HL-60 (cell line): ENCODE measurements around the gene KRT75.

ENCODE experiments used
- DNase-seq, 2 experiments: peaks; one replicate each; pipeline ENCODE4 v3.0.0-alpha.2; 2010 to 2020; ENCODE audit warnings: low read depth in 1 of 2, low spot score in 1 of 2
- H3K27ac ChIP-seq: fragments of 250-450 bp; sonication (Bioruptor Pico); replicated peaks from 2 replicates; pipeline ENCODE4 v1.5.1; 2020; ENCODE audit warnings: mild to moderate bottlenecking, moderate library complexity
- H3K27me3 ChIP-seq: fragments of 250-450 bp; sonication (Bioruptor Pico); 2 replicates; pipeline ENCODE4 v1.5.1; 2021; ENCODE audit warnings: mild to moderate bottlenecking, moderate library complexity; ENCODE audit not compliant: insufficient read depth, poor library complexity, severe bottlenecking
- H3K4me3 ChIP-seq: replicated peaks from 2 replicates; pipeline ENCODE4 v1.5.1; 2011; ENCODE audit warnings: mild to moderate bottlenecking, control low read depth, low read length; ENCODE audit not compliant: insufficient read depth
- CTCF ChIP-seq: IDR thresholded peaks from one replicate; pipeline ENCODE4 v1.5.1; 2011; ENCODE audit warnings: low read length, control low read depth, inconsistent platforms; ENCODE audit not compliant: insufficient read depth
- GABPA ChIP-seq: IDR thresholded peaks from 2 replicates; pipeline ENCODE4 v1.6.1; 2012; ENCODE audit warnings: low read depth
- POLR2AphosphoS5 ChIP-seq: IDR thresholded peaks from 2 replicates; pipeline ENCODE4 v1.6.1; 2012; ENCODE audit warnings: low read depth
- SPI1 ChIP-seq: IDR thresholded peaks from 2 replicates; pipeline ENCODE4 v1.6.1; 2012; ENCODE audit warnings: low read depth, mild to moderate bottlenecking, borderline replicate concordance
- TF ChIP-seq, protein P1 (sequence below): IDR thresholded peaks from 2 replicates; pipeline ENCODE4 v1.6.1; 2012; ENCODE audit warnings: low read depth; ENCODE audit not compliant: insufficient replicate concordance

Gene KRT75

GRCh38 chr12:52464897-52465296 is 30.7 kb upstream of the KRT75 start:
- no peak overlapping the region for H3K27ac ChIP-seq
- TF ChIP-seq POLR2AphosphoS5 (no peak), SPI1 (no peak), GABPA (no peak), CTCF (no peak)
- TF ChIP-seq, protein P1, sequence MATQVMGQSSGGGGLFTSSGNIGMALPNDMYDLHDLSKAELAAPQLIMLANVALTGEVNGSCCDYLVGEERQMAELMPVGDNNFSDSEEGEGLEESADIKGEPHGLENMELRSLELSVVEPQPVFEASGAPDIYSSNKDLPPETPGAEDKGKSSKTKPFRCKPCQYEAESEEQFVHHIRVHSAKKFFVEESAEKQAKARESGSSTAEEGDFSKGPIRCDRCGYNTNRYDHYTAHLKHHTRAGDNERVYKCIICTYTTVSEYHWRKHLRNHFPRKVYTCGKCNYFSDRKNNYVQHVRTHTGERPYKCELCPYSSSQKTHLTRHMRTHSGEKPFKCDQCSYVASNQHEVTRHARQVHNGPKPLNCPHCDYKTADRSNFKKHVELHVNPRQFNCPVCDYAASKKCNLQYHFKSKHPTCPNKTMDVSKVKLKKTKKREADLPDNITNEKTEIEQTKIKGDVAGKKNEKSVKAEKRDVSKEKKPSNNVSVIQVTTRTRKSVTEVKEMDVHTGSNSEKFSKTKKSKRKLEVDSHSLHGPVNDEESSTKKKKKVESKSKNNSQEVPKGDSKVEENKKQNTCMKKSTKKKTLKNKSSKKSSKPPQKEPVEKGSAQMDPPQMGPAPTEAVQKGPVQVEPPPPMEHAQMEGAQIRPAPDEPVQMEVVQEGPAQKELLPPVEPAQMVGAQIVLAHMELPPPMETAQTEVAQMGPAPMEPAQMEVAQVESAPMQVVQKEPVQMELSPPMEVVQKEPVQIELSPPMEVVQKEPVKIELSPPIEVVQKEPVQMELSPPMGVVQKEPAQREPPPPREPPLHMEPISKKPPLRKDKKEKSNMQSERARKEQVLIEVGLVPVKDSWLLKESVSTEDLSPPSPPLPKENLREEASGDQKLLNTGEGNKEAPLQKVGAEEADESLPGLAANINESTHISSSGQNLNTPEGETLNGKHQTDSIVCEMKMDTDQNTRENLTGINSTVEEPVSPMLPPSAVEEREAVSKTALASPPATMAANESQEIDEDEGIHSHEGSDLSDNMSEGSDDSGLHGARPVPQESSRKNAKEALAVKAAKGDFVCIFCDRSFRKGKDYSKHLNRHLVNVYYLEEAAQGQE, result no peak
- DNase-seq, result no peak
- no peak overlapping the region for H3K4me3 ChIP-seq
- H3K27me3 ChIP-seq, result peaks cover 3% of the 10 kb centered on the region

- H3K27me3 ChIP-seq, result peaks cover 3% of the 10 kb centered on the region
- no peak for DNase-seq
- H3K4me3 ChIP-seq, result no peak overlapping the region
- no peak overlapping the region for H3K27ac ChIP-seq
- TF ChIP-seq POLR2AphosphoS5 (no peak), SPI1 (no peak), CTCF (no peak), GABPA (no peak)
- TF ChIP-seq, protein P1, result no peak
Observed at GRCh38 chr12:52461693-52462092, 27.5 kb upstream of the KRT75 start.

DNA sequence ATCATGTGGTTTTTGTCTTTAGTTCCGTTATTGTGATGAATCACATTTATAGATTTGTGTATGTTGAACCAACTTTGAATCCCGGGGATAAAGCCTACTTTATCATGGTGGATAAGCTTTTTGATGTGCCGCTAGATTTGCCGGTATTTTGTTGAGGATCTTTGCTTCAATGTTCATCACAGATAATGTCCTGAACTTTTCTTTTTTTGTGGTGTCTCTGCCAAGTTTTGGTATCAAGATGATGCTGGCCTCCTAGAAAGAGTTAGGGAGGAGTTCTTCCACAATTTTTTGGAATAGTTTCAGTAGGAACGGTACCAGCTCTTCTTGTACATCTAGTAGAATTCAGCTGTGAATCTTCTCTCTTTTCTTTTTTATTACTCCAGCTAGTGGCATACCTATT is 24.7 kb upstream of the KRT75 start:
- TF ChIP-seq POLR2AphosphoS5 (no peak), GABPA (no peak)
- TF ChIP-seq, protein P1, result no peak
- Histone ChIP-seq H3K27ac (no peak overlapping the region), H3K27me3 (no peaks in the 10 kb centered on the region), H3K4me3 (no peak overlapping the region)
- DNase-seq, result no peak

DNA sequence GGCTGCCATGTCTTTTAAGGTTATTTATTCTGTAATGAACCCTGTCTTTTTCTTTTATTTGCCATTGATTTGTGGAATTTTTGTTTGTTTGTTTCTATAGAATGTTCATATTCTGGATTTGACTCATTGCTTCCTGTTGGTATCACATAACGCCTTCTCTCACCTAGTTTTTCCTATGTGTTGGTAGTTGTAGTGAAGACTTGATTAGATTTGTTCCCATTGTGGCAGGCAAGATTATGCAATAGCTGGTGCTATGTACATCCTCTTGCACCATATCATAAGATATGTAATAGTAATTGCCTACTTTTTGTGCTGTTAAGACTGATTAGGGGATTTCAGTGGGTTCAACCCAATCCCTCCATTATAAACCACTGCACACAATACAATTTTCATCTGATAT is 21.6 kb upstream of the KRT75 start:
- TF ChIP-seq SPI1 (no peak), CTCF (no peak), POLR2AphosphoS5 (no peak), GABPA (no peak)
- TF ChIP-seq, protein P1, result no peak
- Histone ChIP-seq H3K27ac (no peak overlapping the region), H3K4me3 (no peak overlapping the region), H3K27me3 (peaks cover 4% of the 10 kb centered on the region)
- DNase-seq, result no peak
